HG03558 (cell line): Measurements from ENCODE around the gene PALM.
"Not testable (repeated sequence)": the region's sequence is repeated elsewhere in the genome, so short reads cannot be mapped to it uniquely, and the experiment has no call there.

Experiments
- ATAC-seq: cut with Tn5 transposase; IDR thresholded peaks from one replicate; pipeline ENCODE4 v1.9.1; 2021; ENCODE audit warnings: moderate number of reproducible peaks; ENCODE audit not compliant: unreplicated experiment; ENCODE audit errors: extremely low read depth

Gene PALM

DNA sequence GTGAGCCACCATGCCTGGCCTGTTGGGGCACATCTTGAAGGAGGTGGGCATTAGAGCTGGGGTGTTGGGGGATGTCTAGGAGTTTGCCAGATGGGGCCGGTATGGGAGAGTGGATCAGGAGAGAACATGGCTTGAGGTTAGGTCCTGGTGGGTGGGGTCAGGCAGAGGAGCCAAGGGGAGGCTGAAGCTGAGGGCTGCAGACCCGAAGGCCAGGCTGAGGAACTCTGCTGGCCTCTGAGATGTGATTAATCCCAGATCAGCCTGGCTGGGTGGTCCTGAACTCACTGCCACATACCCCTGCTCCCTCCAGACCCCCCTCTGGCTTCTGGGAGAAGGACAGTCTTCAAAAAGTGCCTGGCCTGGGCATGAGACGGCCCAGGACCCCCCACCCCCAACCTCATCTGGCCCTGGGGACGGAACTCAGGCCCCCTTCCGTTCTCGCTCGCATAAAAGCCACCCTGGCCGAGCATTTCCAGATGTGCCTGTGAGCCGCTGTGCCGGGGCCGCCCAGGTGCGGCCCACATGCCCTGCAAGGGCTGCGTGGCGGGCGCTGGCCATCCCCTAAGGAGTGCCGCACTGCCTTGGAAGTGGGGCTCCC lies 29.8 kb upstream of the PALM start:
- no peak for ATAC-seq

GRCh38 chr19:679418-680286 lies 29.1 kb upstream of the PALM start:
- ATAC-seq = no peak

DNA sequence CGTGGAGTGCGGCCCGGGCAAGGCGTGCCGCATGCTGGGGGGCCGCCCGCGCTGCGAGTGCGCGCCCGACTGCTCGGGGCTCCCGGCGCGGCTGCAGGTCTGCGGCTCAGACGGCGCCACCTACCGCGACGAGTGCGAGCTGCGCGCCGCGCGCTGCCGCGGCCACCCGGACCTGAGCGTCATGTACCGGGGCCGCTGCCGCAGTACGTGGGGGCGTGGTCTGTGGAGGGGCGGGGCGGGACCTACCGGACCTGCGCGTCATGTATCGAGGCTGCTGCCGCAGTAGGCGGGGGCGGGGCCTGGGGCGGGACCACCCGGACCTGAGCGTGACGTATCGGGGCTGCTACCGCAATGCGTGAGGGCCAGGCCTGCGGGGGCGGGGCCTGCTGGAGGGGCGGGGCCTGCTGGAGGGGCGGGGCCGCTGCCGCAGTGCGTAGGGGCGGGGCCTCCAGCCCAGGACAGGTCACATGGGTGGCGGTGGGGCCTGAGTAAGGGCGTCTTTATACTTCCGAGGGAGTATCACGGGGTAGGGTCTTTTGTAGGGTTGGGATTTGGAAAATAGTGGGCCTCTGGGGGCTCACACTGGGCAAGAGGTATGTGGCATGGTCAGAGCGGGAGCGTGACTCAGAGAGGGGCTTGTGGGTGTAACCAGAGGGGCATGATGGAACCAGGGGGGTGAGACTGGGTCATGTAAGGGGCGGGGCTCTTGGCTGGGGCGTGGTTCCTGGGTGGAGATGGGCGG lies 28.3 kb upstream of the PALM start:
- ATAC-seq = peak; percentile 40

- ATAC-seq = peak; percentile 24
These were observed 27.4 kb upstream of the PALM start for GRCh38 chr19:681029-682019.

DNA sequence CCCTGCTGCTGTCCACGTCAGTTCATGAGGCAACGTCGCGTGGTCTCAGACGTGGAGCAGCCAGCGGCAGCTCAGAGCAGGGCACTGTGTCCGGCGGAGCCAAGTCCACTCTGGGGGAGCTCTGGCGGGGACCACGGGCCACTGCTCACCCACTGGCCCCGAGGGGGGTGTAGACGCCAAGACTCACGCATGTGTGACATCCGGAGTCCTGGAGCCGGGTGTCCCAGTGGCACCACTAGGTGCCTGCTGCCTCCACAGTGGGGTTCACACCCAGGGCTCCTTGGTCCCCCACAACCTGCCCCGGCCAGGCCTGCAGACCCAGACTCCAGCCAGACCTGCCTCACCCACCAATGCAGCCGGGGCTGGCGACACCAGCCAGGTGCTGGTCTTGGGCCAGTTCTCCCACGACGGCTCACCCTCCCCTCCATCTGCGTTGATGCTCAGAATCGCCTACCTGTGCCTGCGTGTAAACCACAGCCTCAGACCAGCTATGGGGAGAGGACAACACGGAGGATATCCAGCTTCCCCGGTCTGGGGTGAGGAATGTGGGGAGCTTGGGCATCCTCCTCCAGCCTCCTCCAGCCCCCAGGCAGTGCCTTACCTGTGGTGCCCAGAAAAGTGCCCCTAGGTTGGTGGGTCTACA lies 25.9 kb upstream of the PALM start:
- ATAC-seq = no peak

DNA sequence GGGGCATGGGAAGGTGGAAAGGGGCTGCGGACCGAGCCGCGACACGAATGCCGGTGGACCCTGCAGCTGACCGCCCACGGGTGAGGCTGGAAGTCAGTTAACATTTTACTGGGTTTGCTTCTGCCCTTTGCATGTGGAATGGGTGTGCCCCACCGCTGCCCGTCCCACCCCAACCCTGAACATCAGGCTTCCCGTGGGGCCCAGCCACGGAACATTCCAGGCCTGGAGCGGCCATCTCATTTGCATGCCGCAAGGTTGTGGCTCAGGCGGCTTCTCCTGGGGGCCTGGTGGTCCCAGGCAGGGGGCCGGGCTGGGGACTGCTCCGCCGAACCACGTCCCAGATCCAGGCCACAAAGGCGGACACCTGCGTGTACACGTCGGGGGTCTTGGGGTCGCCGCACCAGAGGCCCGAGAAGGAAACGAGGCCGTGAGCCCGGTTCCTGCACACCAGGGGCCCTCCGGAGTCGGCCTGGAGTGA lies 23.2 kb upstream of the PALM start:
- ATAC-seq = no peak

DNA sequence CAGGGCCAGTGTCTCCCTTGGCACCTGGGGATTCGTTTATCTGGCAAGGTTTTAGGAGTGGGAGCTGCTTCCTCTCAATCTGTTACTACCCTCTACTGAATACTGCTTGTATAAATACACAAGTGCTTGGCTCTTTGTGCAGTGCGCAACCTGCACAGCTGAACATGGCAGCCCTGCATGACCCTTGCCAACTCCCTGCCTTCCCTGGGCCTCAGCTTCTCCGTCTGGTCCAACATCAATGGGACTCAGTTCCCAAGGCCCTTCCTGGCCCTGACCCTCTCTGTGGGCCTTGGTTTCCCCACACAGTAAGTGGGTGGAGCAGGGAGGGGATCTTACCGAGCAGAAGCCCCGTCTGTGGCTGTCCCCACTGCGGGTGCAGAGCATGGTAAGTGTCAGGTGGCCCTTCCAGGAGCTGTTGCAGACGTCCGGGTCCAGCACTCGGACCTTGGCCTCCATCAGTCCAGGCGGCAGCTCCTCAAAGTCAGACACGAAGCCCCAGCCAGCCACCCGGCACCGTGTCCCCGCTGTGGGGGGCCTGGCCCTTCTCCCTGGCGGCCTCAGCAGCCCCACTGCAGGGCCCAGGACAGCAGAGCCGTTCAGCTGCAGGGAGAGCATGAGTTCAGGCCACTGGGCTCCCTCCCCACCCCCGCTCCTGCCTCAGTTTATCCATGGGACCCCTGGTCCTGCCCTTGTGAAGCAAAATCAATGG lies 22.0 kb upstream of the PALM start:
- ATAC-seq = no peak

GRCh38 chr19:687569-688166 lies 21.1 kb upstream of the PALM start:
- no peak for ATAC-seq

- ATAC-seq = no peak
These were observed 20.5 kb upstream of the PALM start for GRCh38 chr19:688214-688613.

GRCh38 chr19:688992-689391 lies 19.7 kb upstream of the PALM start:
- no peak for ATAC-seq

DNA sequence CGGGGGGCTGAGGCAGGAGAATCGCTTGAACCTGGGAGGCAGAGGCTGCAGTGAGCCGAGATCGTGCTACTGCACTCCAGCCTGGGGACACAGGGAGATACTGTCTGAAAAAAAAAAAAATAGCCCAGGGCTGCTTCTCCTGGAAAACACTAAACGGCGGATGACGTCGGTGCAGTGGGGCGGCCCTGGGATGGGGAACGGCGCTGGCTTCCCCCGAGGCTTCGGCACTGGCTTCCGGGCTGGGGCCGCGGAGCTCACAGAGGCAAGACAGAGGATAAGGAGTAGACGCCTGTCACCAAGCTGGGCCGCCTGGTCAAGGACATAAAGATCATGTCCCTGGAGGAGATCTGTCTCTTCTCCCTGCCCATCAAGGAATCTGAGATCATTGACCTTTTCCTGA lies 18.5 kb upstream of the PALM start:
- ATAC-seq = no peak

GRCh38 chr19:694481-695351 lies 14.0 kb upstream of the PALM start:
- no peak for ATAC-seq

GRCh38 chr19:695352-695949 lies 13.3 kb upstream of the PALM start, which contains the start of gene PRSS57:
Gene PRSS57 (minus strand): TSS chr19:695452. CDS start chr19:695430, 22 bp downstream.
- no peak for ATAC-seq

- ATAC-seq = not testable (repeated sequence)
These were observed 10.2 kb upstream of the PALM start for GRCh38 chr19:698529-698928.

- not testable (repeated sequence) for ATAC-seq
These were observed 8.8 kb upstream of the PALM start for GRCh38 chr19:699885-700284.

DNA sequence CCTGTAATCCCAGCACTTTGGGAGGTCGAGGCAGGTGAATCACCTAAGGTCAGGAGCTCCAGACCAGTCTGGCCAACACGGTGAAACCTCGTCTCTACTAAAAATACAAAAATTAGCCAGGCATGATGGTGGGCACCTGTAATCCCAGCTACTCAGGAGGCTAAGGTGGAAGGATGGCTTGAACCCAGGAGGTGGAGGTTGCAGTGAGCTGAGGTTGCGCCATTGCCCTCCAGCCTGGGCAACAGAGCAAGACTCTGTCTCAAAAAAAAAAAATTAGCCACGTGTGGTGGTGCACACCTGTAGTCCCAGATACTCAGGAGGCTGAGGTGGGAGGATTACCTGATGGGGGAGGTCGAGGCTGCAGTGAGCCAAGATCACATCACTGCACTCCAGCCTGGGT lies 5.9 kb upstream of the PALM start:
- not testable (repeated sequence) for ATAC-seq

GRCh38 chr19:703329-703650 lies 5.4 kb upstream of the PALM start:
- ATAC-seq = no peak
